ENCODE results near the gene ACTRT2. TPM values are rescaled to one million over a fixed set of nuclear protein-coding genes. Genes with fewer than 3 reads are reported as not detected.

The ACTRT2 gene
- total RNA-seq, 1 experiment from 2014 or later = not detected

GRCh38 chr1:2976180-2976562, 45.1 kb upstream of the ACTRT2 start:
- Histone ChIP-seq H3K27me3 (ENCODE audit: low read length) (no peaks in the 10 kb centered on the region), H3K36me3 (ENCODE audit: insufficient read depth, low read length) (no peaks in the 10 kb centered on the region), H3K9me3 (ENCODE audit: low read length) (no peaks in the 10 kb centered on the region), H2AFZ (ENCODE audit: low read length) (no peak overlapping the region), H3K79me2 (ENCODE audit: low read length) (no peaks in the 10 kb centered on the region), H3K27ac (ENCODE audit: low read length) (no peak overlapping the region), H3K4me3 (ENCODE audit: low read length) (no peak overlapping the region), H3K4me2 (ENCODE audit: low read depth, low read length, poor library complexity, severe bottlenecking) (no peak overlapping the region), H3K4me1 (ENCODE audit: low read length) (no peaks in the 10 kb centered on the region), H4K20me1 (ENCODE audit: insufficient read depth, low read depth, low read length) (no peaks in the 10 kb centered on the region), H3K9ac (ENCODE audit: low read length) (no peak overlapping the region), H3K9me2 (replicated peaks; ENCODE audit: insufficient read depth, low read length) (no peaks in the 10 kb centered on the region)
- DNase-seq = no peak

DNA sequence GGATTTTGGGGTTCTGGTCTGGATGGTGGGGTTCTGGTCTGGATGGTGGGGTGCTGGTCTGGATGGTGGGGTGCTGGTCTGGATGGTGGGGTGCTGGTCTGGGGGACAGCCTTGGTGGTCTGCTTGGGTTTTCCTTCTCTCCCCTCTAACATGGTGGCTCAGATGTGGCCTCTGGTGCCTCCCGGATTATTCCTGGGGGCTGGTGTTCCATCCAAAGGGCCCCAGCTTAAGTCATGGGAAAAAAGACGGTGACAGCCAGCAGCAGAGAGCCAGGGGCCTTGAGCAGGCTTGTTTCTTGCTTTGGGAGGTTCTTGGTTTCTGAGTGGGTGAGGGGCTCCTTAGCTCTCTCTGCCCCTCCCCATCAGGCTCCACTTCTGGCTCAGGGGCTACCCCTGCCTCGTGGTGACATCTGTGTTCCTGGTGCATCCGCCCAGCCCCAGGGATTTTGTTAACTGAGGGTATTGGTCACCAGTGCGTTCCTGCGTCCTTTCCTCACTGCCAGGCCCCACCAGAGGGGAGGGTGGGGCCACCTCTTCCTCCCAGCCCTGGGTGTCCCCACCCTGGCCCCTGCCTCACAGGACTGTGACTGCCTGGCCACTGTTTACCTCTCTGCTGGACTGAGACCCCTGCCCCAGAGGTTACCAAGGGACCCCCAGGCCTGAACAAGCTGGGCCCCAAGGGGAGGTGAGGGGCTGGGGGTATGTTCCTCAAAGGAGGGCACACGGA, 43.2 kb upstream of the ACTRT2 start:
- H3K4me1 ChIP-seq (ENCODE audit: low read length) = no peaks in the 10 kb centered on the region
- H3K36me3 ChIP-seq (ENCODE audit: insufficient read depth, low read length) = no peaks in the 10 kb centered on the region
- no peak overlapping the region for H3K27ac ChIP-seq (ENCODE audit: low read length)
- H3K4me2 ChIP-seq (ENCODE audit: low read depth, low read length, poor library complexity, severe bottlenecking) = no peak overlapping the region
- no peak for DNase-seq
- no peaks in the 10 kb centered on the region for H3K9me2 ChIP-seq (replicated peaks; ENCODE audit: insufficient read depth, low read length)
- no peaks in the 10 kb centered on the region for H3K27me3 ChIP-seq (ENCODE audit: low read length)
- H3K9ac ChIP-seq (ENCODE audit: low read length) = no peak overlapping the region
- no peak overlapping the region for H3K4me3 ChIP-seq (ENCODE audit: low read length)
- H3K79me2 ChIP-seq (ENCODE audit: low read length) = no peaks in the 10 kb centered on the region
- H2AFZ ChIP-seq (ENCODE audit: low read length) = no peak overlapping the region
- H4K20me1 ChIP-seq (ENCODE audit: insufficient read depth, low read depth, low read length) = no peaks in the 10 kb centered on the region
- no peaks in the 10 kb centered on the region for H3K9me3 ChIP-seq (ENCODE audit: low read length)

DNA sequence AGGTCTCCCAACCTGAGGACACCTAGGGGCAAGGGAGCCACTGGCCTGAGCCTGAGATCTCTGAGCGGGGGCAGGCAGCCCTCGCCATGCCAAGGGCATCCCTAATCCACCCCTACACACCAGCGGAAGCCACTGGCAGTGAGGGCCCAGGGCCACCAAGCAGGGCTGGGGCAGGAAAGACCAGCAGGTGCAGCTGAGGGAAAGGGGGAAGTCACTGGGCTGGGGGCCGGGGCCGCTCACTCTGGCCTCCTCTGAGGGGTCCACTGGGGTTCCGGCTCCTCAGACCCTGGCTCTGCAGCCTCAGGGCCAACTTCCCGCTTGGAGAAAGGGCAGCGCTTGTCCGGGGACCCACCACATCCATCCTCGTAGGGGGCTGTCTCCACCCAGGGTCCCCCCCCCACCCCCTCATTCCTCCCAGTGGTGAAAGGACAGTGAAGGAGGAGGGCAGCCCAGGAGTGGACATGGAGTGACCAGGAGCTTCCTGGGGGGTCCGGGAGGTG, 42.5 kb upstream of the ACTRT2 start:
- DNase-seq = no peak
- H3K27ac ChIP-seq (ENCODE audit: low read length) = no peak overlapping the region

DNA sequence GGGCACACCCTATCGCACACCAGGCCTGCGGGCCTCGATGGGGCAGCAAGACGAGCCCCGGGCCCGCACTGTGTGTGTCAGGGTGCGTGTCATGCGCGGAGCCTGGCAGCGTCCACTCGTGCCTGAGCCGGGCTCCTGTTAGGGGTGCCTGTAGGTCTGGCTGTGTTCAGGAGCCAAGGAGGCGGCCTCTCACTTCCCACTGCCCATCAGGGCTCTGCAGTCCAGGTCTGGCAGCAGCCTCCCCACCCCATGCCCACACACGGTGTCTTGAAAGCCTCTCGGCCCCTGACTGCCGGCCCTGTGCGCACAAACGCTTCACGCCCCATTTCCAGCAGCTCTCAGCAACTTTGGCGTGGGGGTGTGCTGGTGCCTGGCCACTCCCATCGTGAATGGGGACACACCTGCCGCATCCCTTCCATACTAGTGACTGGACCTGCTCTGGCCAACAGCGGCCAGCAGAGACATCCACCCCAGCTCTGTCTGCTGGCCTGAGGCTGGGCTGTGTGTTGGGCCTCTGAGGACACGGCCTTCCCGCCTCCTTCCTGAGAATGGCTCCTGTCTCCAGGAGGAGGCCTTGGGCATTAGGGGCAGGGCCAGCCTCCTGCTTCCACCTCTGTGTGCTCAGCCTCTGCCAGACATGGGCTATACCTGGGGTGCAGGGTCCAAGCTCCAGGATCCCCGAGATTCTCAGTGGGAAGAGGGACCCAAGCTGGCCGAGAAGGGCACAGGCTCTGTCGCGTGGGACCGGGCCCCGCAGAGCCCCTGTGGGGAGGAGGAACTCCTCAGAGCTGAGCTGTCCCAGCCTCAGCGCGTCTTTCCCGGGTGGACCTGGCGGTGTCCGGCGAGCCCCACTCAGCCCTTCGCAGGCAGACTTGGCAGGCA, 41.8 kb upstream of the ACTRT2 start:
- Histone ChIP-seq H3K4me2 (ENCODE audit: low read depth, low read length, poor library complexity, severe bottlenecking) (no peak overlapping the region), H3K9me3 (ENCODE audit: low read length) (no peaks in the 10 kb centered on the region), H3K79me2 (ENCODE audit: low read length) (no peaks in the 10 kb centered on the region), H3K27me3 (ENCODE audit: low read length) (no peaks in the 10 kb centered on the region), H4K20me1 (ENCODE audit: insufficient read depth, low read depth, low read length) (no peaks in the 10 kb centered on the region), H3K27ac (ENCODE audit: low read length) (no peak overlapping the region), H2AFZ (ENCODE audit: low read length) (no peak overlapping the region), H3K4me1 (ENCODE audit: low read length) (no peaks in the 10 kb centered on the region), H3K4me3 (ENCODE audit: low read length) (no peak overlapping the region), H3K36me3 (ENCODE audit: insufficient read depth, low read length) (no peaks in the 10 kb centered on the region), H3K9ac (ENCODE audit: low read length) (no peak overlapping the region), H3K9me2 (replicated peaks; ENCODE audit: insufficient read depth, low read length) (no peaks in the 10 kb centered on the region)
- no peak for DNase-seq

More for the DNA sequence above, 42.5 kb upstream of the ACTRT2 start:
- Histone ChIP-seq H3K9ac (ENCODE audit: low read length) (no peak overlapping the region), H4K20me1 (ENCODE audit: insufficient read depth, low read depth, low read length) (no peaks in the 10 kb centered on the region), H3K4me3 (ENCODE audit: low read length) (no peak overlapping the region), H2AFZ (ENCODE audit: low read length) (no peak overlapping the region), H3K36me3 (ENCODE audit: insufficient read depth, low read length) (no peaks in the 10 kb centered on the region), H3K27me3 (ENCODE audit: low read length) (no peaks in the 10 kb centered on the region), H3K9me2 (replicated peaks; ENCODE audit: insufficient read depth, low read length) (no peaks in the 10 kb centered on the region), H3K4me2 (ENCODE audit: low read depth, low read length, poor library complexity, severe bottlenecking) (no peak overlapping the region), H3K4me1 (ENCODE audit: low read length) (no peaks in the 10 kb centered on the region), H3K79me2 (ENCODE audit: low read length) (no peaks in the 10 kb centered on the region), H3K9me3 (ENCODE audit: low read length) (no peaks in the 10 kb centered on the region)

DNA sequence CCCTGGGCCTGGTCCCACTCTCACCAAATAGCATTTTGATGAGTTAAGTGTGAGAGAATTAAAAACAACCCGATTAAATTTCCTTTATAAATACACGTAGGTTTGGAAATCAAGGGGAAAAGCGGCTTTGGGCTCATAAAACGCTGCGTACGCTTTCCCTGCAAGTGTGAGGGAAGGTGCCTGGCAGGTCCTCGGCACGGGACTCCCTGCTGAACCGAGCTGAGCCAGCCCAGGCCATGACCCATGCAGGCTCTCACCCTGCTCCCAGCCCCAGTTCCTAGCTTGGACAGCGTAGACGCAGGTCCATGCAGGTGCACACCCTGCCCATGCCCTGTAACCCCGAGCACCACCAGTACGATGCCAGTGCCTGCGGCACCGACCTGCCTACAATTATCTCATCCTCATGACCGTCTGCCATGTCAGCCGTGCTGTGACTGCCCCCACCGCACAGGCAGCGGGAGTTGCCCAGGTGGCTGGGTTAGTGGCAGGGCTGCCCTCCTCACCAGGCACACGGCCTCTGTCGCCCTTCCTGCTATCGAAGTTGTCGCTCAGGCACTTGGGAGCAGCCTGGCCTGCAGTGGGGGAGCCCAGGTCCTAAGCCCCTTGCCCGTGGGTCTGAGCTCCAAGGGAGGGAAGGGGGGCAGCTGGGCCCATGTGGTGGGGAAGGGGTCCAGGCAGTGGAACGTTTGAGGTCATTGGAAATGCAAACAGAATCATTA, 41.0 kb upstream of the ACTRT2 start:
- no peaks in the 10 kb centered on the region for H3K27me3 ChIP-seq (ENCODE audit: low read length)
- no peak for DNase-seq

DNA sequence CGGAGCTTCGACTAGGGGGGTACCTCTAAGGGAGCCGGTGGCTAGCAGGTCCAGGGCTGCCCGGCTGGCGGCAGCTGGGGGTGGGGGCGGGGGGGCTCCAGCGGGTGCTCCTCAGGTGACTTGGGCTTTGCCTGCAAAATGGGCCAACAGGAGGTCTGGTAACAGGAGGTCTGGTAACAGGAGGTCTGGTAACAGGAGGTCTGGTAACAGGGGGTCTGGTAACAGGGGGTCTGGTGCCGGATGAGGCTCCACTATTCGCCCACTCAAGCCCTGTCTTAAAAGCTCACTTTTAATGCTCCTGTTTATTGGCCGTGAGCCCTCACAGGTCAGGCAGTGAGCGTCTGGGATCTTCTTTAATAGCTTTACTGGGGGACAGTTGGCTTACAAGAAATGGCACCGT, 40.4 kb upstream of the ACTRT2 start:
- no peaks in the 10 kb centered on the region for H4K20me1 ChIP-seq (ENCODE audit: insufficient read depth, low read depth, low read length)
- H2AFZ ChIP-seq (ENCODE audit: low read length) = no peak overlapping the region
- no peak overlapping the region for H3K4me3 ChIP-seq (ENCODE audit: low read length)
- no peak for DNase-seq
- no peak overlapping the region for H3K9ac ChIP-seq (ENCODE audit: low read length)
- H3K79me2 ChIP-seq (ENCODE audit: low read length) = no peaks in the 10 kb centered on the region
- H3K4me2 ChIP-seq (ENCODE audit: low read depth, low read length, poor library complexity, severe bottlenecking) = no peak overlapping the region
- H3K9me2 ChIP-seq (replicated peaks; ENCODE audit: insufficient read depth, low read length) = no peaks in the 10 kb centered on the region
- H3K4me1 ChIP-seq (ENCODE audit: low read length) = no peaks in the 10 kb centered on the region
- no peaks in the 10 kb centered on the region for H3K27me3 ChIP-seq (ENCODE audit: low read length)
- H3K27ac ChIP-seq (ENCODE audit: low read length) = no peak overlapping the region
- H3K9me3 ChIP-seq (ENCODE audit: low read length) = no peaks in the 10 kb centered on the region
- H3K36me3 ChIP-seq (ENCODE audit: insufficient read depth, low read length) = no peaks in the 10 kb centered on the region

More for the DNA sequence above, 41.0 kb upstream of the ACTRT2 start:
- H3K79me2 ChIP-seq (ENCODE audit: low read length) = no peaks in the 10 kb centered on the region
- H3K9me3 ChIP-seq (ENCODE audit: low read length) = no peaks in the 10 kb centered on the region
- H3K9me2 ChIP-seq (replicated peaks; ENCODE audit: insufficient read depth, low read length) = no peaks in the 10 kb centered on the region
- no peak overlapping the region for H3K9ac ChIP-seq (ENCODE audit: low read length)
- H3K4me2 ChIP-seq (ENCODE audit: low read depth, low read length, poor library complexity, severe bottlenecking) = no peak overlapping the region
- no peaks in the 10 kb centered on the region for H3K4me1 ChIP-seq (ENCODE audit: low read length)
- H3K36me3 ChIP-seq (ENCODE audit: insufficient read depth, low read length) = no peaks in the 10 kb centered on the region
- no peaks in the 10 kb centered on the region for H4K20me1 ChIP-seq (ENCODE audit: insufficient read depth, low read depth, low read length)
- no peak overlapping the region for H2AFZ ChIP-seq (ENCODE audit: low read length)
- no peak overlapping the region for H3K27ac ChIP-seq (ENCODE audit: low read length)
- no peak overlapping the region for H3K4me3 ChIP-seq (ENCODE audit: low read length)

GRCh38 chr1:2981388-2981787, 39.9 kb upstream of the ACTRT2 start:
- Histone ChIP-seq H3K4me1 (ENCODE audit: low read length) (no peaks in the 10 kb centered on the region), H3K9ac (ENCODE audit: low read length) (no peak overlapping the region), H3K4me2 (ENCODE audit: low read depth, low read length, poor library complexity, severe bottlenecking) (no peak overlapping the region), H4K20me1 (ENCODE audit: insufficient read depth, low read depth, low read length) (no peaks in the 10 kb centered on the region), H2AFZ (ENCODE audit: low read length) (no peak overlapping the region), H3K79me2 (ENCODE audit: low read length) (no peaks in the 10 kb centered on the region), H3K27me3 (ENCODE audit: low read length) (no peaks in the 10 kb centered on the region), H3K9me2 (replicated peaks; ENCODE audit: insufficient read depth, low read length) (no peaks in the 10 kb centered on the region), H3K27ac (ENCODE audit: low read length) (no peak overlapping the region), H3K4me3 (ENCODE audit: low read length) (no peak overlapping the region), H3K36me3 (ENCODE audit: insufficient read depth, low read length) (no peaks in the 10 kb centered on the region), H3K9me3 (ENCODE audit: low read length) (no peaks in the 10 kb centered on the region)
- no peak for DNase-seq
